ES-I3 (cell line): ENCODE data around the gene MALSU1.

Experiments used
- H3K36me3 ChIP-seq: 2 replicates; pipeline ENCODE4 v1.6.1; 2013; ENCODE audit warnings: mild to moderate bottlenecking, low read length, control low read depth, moderate library complexity; ENCODE audit not compliant: insufficient read depth
- H3K4me1 ChIP-seq: 2 replicates; pipeline ENCODE4 v1.6.1; 2013; ENCODE audit warnings: mild to moderate bottlenecking, control low read depth, low read length; ENCODE audit not compliant: insufficient read depth
- H3K9ac ChIP-seq: 2 replicates; pipeline ENCODE4 v1.6.1; 2013; ENCODE audit warnings: low read depth, mild to moderate bottlenecking, low read length, moderate library complexity
- H3K9me3 ChIP-seq: 2 replicates; pipeline ENCODE4 v1.6.1; 2013; ENCODE audit warnings: mild to moderate bottlenecking, low read length, moderate library complexity; ENCODE audit not compliant: control insufficient read depth, insufficient read depth

Gene MALSU1

GRCh38 chr7:23336086-23336485 lies 36.9 kb downstream of the MALSU1 start:
- H3K9me3 ChIP-seq, result no peaks in the 10 kb centered on the region
- H3K36me3 ChIP-seq, result peaks cover 30% of the 10 kb centered on the region
- no peak overlapping the region for H3K9ac ChIP-seq
- no peaks in the 10 kb centered on the region for H3K4me1 ChIP-seq

- no peak overlapping the region for H3K9ac ChIP-seq
- H3K36me3 ChIP-seq, result peaks cover 31% of the 10 kb centered on the region
- no peaks in the 10 kb centered on the region for H3K4me1 ChIP-seq
- no peaks in the 10 kb centered on the region for H3K9me3 ChIP-seq
Measured at GRCh38 chr7:23336799-23337283, 37.7 kb downstream of the MALSU1 start.

- no peaks in the 10 kb centered on the region for H3K9me3 ChIP-seq
- no peaks in the 10 kb centered on the region for H3K4me1 ChIP-seq
- H3K36me3 ChIP-seq, result peaks cover 32% of the 10 kb centered on the region
- no peak overlapping the region for H3K9ac ChIP-seq
Measured at GRCh38 chr7:23337374-23337773, 38.2 kb downstream of the MALSU1 start.

- Histone ChIP-seq H3K9ac (no peak overlapping the region), H3K36me3 (peaks cover 31% of the 10 kb centered on the region), H3K9me3 (no peaks in the 10 kb centered on the region), H3K4me1 (no peaks in the 10 kb centered on the region)
Measured at GRCh38 chr7:23338439-23338838, 39.3 kb downstream of the MALSU1 start.

- no peak overlapping the region for H3K9ac ChIP-seq
- no peaks in the 10 kb centered on the region for H3K4me1 ChIP-seq
- no peaks in the 10 kb centered on the region for H3K9me3 ChIP-seq
- H3K36me3 ChIP-seq, result peaks cover 31% of the 10 kb centered on the region
Measured at GRCh38 chr7:23338863-23339262, 39.7 kb downstream of the MALSU1 start.

- H3K36me3 ChIP-seq, result peaks cover 35% of the 10 kb centered on the region
- H3K4me1 ChIP-seq, result peaks cover under 1% of the 10 kb centered on the region; the same call in 1 of the 2 replicates
- H3K9ac ChIP-seq, result no peak overlapping the region
- no peaks in the 10 kb centered on the region for H3K9me3 ChIP-seq
Measured at GRCh38 chr7:23341846-23342598, 42.9 kb downstream of the MALSU1 start.

GRCh38 chr7:23343102-23343501 lies 44.0 kb downstream of the MALSU1 start:
- Histone ChIP-seq H3K9ac (no peak overlapping the region), H3K36me3 (peaks cover 27% of the 10 kb centered on the region), H3K9me3 (no peaks in the 10 kb centered on the region), H3K4me1 (peaks cover 12% of the 10 kb centered on the region; the same call in 1 of the 2 replicates)

GRCh38 chr7:23343806-23344475 lies 44.8 kb downstream of the MALSU1 start:
- Histone ChIP-seq H3K9ac (no peak overlapping the region), H3K4me1 (peaks cover 13% of the 10 kb centered on the region; the same call in 1 of the 2 replicates), H3K36me3 (peaks cover 22% of the 10 kb centered on the region), H3K9me3 (no peaks in the 10 kb centered on the region)

GRCh38 chr7:23345601-23346000 lies 46.5 kb downstream of the MALSU1 start:
- peaks cover 18% of the 10 kb centered on the region for H3K36me3 ChIP-seq
- H3K4me1 ChIP-seq, result peaks cover 13% of the 10 kb centered on the region; the same call in 1 of the 2 replicates
- no peaks in the 10 kb centered on the region for H3K9me3 ChIP-seq
- no peak overlapping the region for H3K9ac ChIP-seq

- Histone ChIP-seq H3K36me3 (peaks cover 18% of the 10 kb centered on the region), H3K4me1 (peaks cover 13% of the 10 kb centered on the region; the same call in 1 of the 2 replicates)
Measured at GRCh38 chr7:23346316-23346715, 47.2 kb downstream of the MALSU1 start.

GRCh38 chr7:23347033-23347681 lies 48.0 kb downstream of the MALSU1 start:
- Histone ChIP-seq H3K9ac (no peak overlapping the region), H3K9me3 (no peaks in the 10 kb centered on the region), H3K4me1 (peaks cover 13% of the 10 kb centered on the region; the same call in 1 of the 2 replicates), H3K36me3 (peaks cover 13% of the 10 kb centered on the region; the same call in 1 of the 2 replicates)

More at GRCh38 chr7:23346316-23346715, 47.2 kb downstream of the MALSU1 start:
- Histone ChIP-seq H3K9me3 (no peaks in the 10 kb centered on the region), H3K9ac (no peak overlapping the region)

GRCh38 chr7:23347682-23348180 lies 48.6 kb downstream of the MALSU1 start:
- Histone ChIP-seq H3K9ac (no peak overlapping the region), H3K4me1 (peaks cover 13% of the 10 kb centered on the region; the same call in 1 of the 2 replicates)

GRCh38 chr7:23349484-23350157 lies 50.5 kb downstream of the MALSU1 start:
- Histone ChIP-seq H3K36me3 (peaks cover 9% of the 10 kb centered on the region; the same call in 1 of the 2 replicates), H3K4me1 (peaks cover 13% of the 10 kb centered on the region; the same call in 1 of the 2 replicates), H3K9ac (no peak overlapping the region), H3K9me3 (no peaks in the 10 kb centered on the region)

More at GRCh38 chr7:23347682-23348180, 48.6 kb downstream of the MALSU1 start:
- no peaks in the 10 kb centered on the region for H3K9me3 ChIP-seq
- H3K36me3 ChIP-seq, result peaks cover 13% of the 10 kb centered on the region; the same call in 1 of the 2 replicates
